HS-5 (cell line): Measurements from ENCODE around the gene KIAA0232.

Source experiments
- DNase-seq: peaks from one replicate; pipeline ENCODE4 v3.0.0-alpha.2; 2012; ENCODE audit warnings: low read depth

The KIAA0232 gene

GRCh38 chr4:6916587-6917460 is 134.3 kb downstream of the KIAA0232 start:
- no peak for DNase-seq

GRCh38 chr4:6917461-6918271 is 135.1 kb downstream of the KIAA0232 start:
- no peak for DNase-seq

DNA sequence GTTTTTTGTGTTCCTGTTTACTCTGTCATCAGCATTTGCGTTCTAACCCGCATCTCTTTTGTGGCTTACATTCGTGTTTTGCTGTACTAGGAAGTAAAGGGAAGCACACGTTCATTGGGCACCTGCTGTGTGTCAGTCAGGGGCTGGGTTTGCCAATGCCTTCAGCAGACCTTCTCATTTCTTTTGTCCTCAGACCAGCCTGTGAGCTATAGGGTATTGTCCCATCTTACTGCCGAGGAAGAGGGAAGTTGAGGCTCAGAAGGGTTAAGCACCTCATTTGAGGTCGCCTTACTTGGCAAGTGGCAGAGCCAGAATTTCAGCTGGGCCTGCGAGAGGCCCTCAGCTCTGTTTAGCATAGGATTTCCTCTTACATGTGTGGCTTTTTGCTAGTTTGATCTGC is 135.8 kb downstream of the KIAA0232 start:
- DNase-seq, result no peak

DNA sequence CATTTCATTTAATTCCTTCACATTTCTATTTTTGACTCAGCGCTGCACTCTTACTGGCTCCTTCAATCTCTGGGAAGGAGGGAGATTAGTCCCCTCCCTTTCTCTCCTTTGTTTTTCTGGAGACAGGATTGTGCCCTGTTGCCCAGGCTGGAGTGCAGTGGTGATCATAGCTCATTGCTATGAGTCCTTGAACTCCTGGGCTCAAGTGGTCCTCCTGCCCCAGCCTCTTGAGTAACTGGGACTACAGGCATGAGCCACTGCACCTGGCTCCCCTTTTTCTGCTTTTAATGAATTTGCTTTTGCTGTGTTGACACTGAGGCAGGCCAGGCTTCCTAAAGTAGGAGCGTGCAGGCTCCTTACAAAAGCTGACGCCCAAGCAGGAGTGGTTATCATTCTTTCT is 137.6 kb downstream of the KIAA0232 start:
- DNase-seq, result no peak

DNA sequence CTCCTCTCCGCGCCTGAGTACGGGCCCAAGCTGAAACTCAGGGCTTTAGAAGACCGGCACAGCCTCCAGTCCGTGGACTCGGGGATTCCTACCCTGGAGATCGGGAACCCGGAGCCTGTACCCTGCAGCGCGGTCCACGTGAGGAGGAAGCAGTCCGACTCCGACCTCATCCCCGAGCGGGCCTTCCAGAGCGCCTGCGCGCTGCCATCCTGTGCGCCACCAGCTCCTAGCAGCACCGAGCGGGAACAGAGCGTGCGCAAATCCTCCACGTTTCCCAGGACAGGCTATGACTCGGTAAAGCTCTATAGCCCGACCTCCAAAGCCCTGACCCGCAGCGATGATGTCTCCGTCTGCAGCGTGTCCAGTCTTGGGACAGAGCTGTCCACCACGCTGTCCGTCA is 141.0 kb downstream of the KIAA0232 start:
- no peak for DNase-seq

DNA sequence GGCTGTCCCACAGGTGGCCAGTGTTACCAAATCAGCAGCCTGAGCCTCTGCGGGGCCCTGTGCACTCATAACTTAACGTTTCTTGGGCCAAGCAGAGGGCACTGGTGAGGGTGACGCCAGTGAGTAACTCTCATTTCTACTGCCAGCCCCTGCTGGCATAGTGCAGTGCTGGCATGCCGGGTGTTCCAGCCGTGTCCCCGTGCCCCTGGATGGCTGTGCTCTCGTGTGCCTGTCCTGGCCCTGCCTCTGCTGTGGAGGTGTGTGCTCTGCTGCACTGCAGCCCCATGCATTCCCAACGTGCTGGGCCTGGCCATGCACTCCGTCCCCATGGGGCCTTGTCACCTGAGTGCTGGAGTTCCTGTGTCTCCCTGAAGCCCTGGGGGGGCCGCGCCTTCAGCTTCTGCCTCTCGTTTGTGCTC is 141.8 kb downstream of the KIAA0232 start:
- DNase-seq, result no peak

- DNase-seq, result no peak
Measured at GRCh38 chr4:6925357-6925836, 142.9 kb downstream of the KIAA0232 start.

DNA sequence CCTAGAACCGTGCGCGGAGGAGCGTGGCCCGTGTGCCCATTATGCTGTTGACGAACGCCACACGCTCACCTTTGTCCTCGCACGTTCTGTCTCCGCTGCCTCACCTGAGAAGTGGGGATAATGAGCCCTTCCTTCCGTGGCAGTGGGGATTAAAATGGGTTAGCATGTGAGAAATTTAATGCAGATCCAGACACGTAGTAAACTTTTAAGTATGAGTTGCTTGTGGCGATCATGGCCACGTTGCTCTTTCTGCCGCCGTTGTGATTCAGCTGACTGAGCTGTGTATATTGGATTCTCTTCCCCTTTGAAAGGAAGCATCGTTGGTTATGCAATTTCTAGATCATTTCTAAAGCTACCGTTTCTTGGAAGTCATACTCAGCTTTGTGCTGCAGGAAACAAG is 143.6 kb downstream of the KIAA0232 start:
- DNase-seq, result no peak

DNA sequence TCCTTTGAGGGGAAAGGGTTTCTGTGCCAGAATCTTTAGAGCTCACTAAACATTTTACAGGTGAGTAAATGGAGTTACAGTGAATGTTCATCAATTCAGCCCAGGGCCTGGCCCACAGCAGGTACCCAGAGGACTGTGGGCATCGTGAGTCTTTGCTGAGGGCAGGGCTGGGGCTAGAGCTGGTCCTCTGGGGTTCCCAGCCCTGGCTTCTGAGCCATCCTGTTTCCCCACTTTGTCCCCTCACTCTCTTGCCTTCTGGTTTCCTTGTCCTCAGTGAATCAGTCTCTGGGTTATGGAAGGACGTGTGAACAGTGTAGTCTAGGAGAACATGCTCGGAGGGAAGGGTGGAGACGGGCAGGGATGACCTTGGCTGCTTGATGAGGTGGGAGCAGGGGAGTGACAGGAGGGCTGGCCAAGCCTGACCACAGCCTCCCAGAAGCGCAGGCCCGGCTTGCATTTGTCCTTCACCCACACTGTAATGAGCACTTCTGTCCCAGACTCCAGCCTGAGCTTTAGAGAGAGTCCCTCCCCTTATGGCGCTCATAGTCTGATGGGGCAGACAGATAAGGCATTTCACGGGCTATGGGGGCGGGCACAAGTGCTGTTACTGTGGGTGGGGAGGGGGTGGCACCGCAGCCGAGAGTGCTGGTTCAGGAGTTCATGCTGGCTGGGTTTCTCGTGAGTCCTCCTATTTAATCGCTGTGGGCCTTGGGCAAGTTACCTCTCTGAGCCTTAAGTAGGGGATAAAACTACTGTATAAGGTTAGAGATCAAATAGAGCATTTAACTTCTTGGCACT is 144.4 kb downstream of the KIAA0232 start:
- DNase-seq, result no peak

GRCh38 chr4:6928081-6928480 is 145.6 kb downstream of the KIAA0232 start:
- DNase-seq, result no peak

DNA sequence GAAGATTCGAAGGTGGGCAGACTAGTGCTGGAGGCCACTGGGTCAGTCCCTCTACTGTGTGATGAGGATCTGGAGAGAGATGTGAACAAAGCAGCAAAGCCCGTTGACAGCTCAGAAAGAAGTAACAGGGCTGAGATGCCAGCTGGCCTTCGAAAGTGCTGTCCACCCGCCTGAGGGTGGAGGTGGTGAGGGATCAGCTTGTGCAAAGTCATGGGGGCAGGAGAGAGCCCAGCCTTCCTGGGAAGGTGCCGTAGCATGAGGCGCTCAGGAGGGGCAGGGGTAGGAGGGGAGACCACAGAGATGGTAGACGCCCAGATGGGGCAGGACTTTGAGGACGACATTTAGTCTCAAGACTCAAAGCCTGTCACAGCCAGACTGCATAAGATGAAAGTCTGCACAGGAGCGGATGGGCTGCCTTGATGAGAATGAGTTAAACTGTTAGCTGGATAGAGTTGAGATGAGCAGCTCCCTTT is 146.8 kb downstream of the KIAA0232 start:
- DNase-seq, result no peak

- no peak for DNase-seq
Measured at GRCh38 chr4:6929812-6930464, 147.4 kb downstream of the KIAA0232 start.

DNA sequence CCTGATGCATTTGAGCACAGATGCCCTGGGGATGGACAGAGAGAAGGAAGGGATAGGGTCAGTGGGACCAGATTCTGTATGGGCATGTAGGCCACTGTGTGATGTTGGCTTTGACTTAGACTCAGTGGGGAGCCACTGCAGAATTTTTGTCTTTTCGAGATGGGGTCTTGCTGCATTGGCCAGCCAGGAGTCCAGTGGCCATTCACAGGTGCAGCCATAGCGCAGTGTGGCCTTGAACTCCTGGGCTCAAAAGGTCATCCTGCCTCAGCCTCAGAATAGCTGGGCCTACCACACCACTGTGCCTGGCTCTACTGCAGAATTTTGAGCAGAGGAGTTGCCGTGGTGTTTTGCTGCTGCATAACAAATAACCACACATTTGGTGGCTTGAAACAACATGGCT is 149.9 kb downstream of the KIAA0232 start:
- DNase-seq, result no peak

GRCh38 chr4:6932918-6933317 is 150.4 kb downstream of the KIAA0232 start:
- no peak for DNase-seq
